HG03457 (cell line): ENCODE results near the gene TMEM242.

Experiments used
- ATAC-seq: cut with Tn5 transposase; IDR thresholded peaks from one replicate; pipeline ENCODE4 v1.9.1; 2021; ENCODE audit warnings: moderate number of reproducible peaks; ENCODE audit not compliant: unreplicated experiment

TMEM242 gene

GRCh38 chr6:157253699-157254098 is 69.6 kb downstream of the TMEM242 start:
- no peak for ATAC-seq

GRCh38 chr6:157253017-157253416 is 70.3 kb downstream of the TMEM242 start:
- no peak for ATAC-seq

- no peak for ATAC-seq
Measured at GRCh38 chr6:157251586-157252247, 71.6 kb downstream of the TMEM242 start.

- no peak for ATAC-seq
Measured at GRCh38 chr6:157249826-157250225, 73.5 kb downstream of the TMEM242 start.

DNA sequence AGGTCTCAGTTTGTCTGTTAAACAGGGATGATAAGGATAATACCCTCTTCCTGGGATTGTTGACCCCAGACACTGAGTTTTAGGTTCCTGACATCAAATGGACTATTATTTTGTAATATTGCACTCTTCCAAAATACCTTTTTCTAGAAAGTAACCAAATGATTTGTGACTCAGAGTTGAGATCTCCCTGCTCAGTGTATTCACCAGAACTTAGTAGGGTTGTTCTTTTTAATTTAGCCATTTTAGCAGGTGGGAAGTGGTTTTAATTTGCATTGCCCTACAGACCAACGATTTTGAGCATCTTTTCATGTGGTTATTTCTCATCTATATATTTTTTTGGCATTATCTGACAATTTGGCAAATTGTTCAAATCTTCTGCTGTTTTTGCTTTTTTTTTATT is 75.1 kb downstream of the TMEM242 start:
- ATAC-seq: no peak

GRCh38 chr6:157246771-157247484 is 76.4 kb downstream of the TMEM242 start:
- no peak for ATAC-seq

GRCh38 chr6:157246048-157246630 is 77.2 kb downstream of the TMEM242 start:
- no peak for ATAC-seq

GRCh38 chr6:157245436-157245835 is 77.9 kb downstream of the TMEM242 start:
- no peak for ATAC-seq

GRCh38 chr6:157244780-157245179 is 78.5 kb downstream of the TMEM242 start:
- ATAC-seq: no peak

DNA sequence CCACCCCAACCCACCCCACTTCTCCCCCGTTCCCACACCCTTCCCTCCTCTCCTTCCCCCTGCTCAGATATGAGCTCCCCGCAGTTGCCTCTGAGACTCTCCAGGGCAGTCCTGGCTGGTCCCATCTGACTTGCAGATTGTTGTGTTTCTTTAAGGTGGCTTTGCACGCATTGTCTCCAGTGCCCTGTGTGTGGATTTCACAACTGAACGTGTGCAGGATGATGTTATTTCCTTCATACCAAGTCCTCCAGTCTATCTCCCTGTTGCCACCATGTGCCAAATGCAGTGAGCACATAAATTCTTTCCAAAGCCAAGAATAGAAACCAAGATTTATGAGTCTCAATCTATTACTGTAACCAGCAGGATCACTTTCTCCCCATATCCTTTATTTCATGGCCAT is 79.1 kb downstream of the TMEM242 start:
- ATAC-seq: no peak

GRCh38 chr6:157242791-157243190 is 80.5 kb downstream of the TMEM242 start:
- no peak for ATAC-seq

- no peak for ATAC-seq
Measured at GRCh38 chr6:157240960-157241311, 82.4 kb downstream of the TMEM242 start.

GRCh38 chr6:157240059-157240959 is 83.0 kb downstream of the TMEM242 start:
- no peak for ATAC-seq

- no peak for ATAC-seq
Measured at GRCh38 chr6:157239671-157240058, 83.7 kb downstream of the TMEM242 start.
